H1 (cell line): ENCODE results near the gene CD48. TPM values are rescaled to one million over a fixed set of nuclear protein-coding genes. Genes with fewer than 3 reads are reported as not detected.

Experiments
- CTCF ChIA-PET: fragments of 300-600 bp; sonication (Branson Sonifier 250); formaldehyde crosslinking; loops from one replicate; lab custom pipeline; 2021; ENCODE audit not compliant: partially characterized antibody; lab: Charles Lee
- POLR2A ChIA-PET: fragments of 300-600 bp; sonication (Branson Sonifier 250); formaldehyde crosslinking; loops from one replicate; lab custom pipeline; 2021; ENCODE audit warnings: inconsistent platforms; ENCODE audit not compliant: partially characterized antibody; lab: Charles Lee
- DNase-seq, 2 experiments: peaks; one replicate each; pipeline versions ENCODE4 v3.0.0 to v3.0.0-alpha.2; 2010 to 2022; ENCODE audit warnings: low spot score in 2 of 2, low read depth in 1 of 2, mixed read lengths in 1 of 2
- FAIRE-seq: peaks from 2 replicates; lab custom pipeline; 2011; peaks lifted over from hg19 to GRCh38; lab: Jason Lieb, UNC
- H2AFZ ChIP-seq: 2 replicates; pipeline ENCODE4 v1.8.1; 2012; ENCODE audit warnings: low read length, inconsistent platforms
- H2AK5ac ChIP-seq: 2 replicates; pipeline ENCODE4 v1.6.1; 2013; ENCODE audit warnings: low read depth, low read length
- H2BK120ac ChIP-seq: replicated peaks from 2 replicates; pipeline ENCODE3; 2013; ENCODE audit warnings: low read depth, low read length, inconsistent platforms
- H2BK12ac ChIP-seq: 2 replicates; pipeline ENCODE4 v1.6.1; 2013; ENCODE audit warnings: low read depth, low read length
- H2BK15ac ChIP-seq: 2 replicates; pipeline ENCODE4 v1.6.1; 2013; ENCODE audit warnings: low read length
- H2BK20ac ChIP-seq: 2 replicates; pipeline ENCODE4 v1.6.1; 2013; ENCODE audit warnings: low read length
- H2BK5ac ChIP-seq: 2 replicates; pipeline ENCODE4 v1.6.1; 2013; ENCODE audit warnings: low read depth, low read length
- H3K14ac ChIP-seq: 2 replicates; pipeline ENCODE4 v1.6.1; 2013; ENCODE audit warnings: inconsistent platforms; ENCODE audit not compliant: insufficient read length
- H3K18ac ChIP-seq: 2 replicates; pipeline ENCODE4 v1.6.1; 2013; ENCODE audit warnings: low read length; ENCODE audit errors: extremely low read depth
- H3K23ac ChIP-seq: 2 replicates; pipeline ENCODE4 v1.6.1; 2013; ENCODE audit warnings: inconsistent platforms; ENCODE audit not compliant: insufficient read length
- H3K23me2 ChIP-seq: 2 replicates; pipeline ENCODE4 v1.6.1; 2013; ENCODE audit warnings: low read depth, low read length
- H3K27ac ChIP-seq: 2 replicates; pipeline ENCODE4 v1.6.1; 2011; ENCODE audit warnings: low read depth, low read length, inconsistent platforms
- H3K27me3 ChIP-seq, 4 experiments: replicated peaks in 1 of 4; 1 replicate in 1 of 4; 2 replicates in 3 of 4; pipeline versions ENCODE4 v1.6.1 to v1.8.1; 2011 to 2013; ENCODE audit warnings: low read length in 3 of 4, mild to moderate bottlenecking in 3 of 4, inconsistent platforms in 2 of 4, mixed read lengths in 2 of 4, moderate library complexity in 1 of 4; ENCODE audit not compliant: control insufficient read depth in 3 of 4, insufficient read depth in 3 of 4; ENCODE audit errors: extremely low read depth in 1 of 4
- H3K36me3 ChIP-seq, 4 experiments: 2 replicates each; pipeline versions ENCODE4 v1.6.1 to v1.8.1; 2011 to 2013; ENCODE audit warnings: mild to moderate bottlenecking in 4 of 4, low read length in 3 of 4, moderate library complexity in 2 of 4, control low read depth in 1 of 4, inconsistent platforms in 1 of 4; ENCODE audit not compliant: insufficient read depth in 4 of 4, control insufficient read depth in 2 of 4
- H3K4ac ChIP-seq: replicated peaks from 2 replicates; pipeline ENCODE3; 2013; ENCODE audit warnings: low read length, low read depth, mixed read lengths, inconsistent platforms; ENCODE audit not compliant: insufficient read length
- H3K4me1 ChIP-seq, 4 experiments: replicated peaks in 1 of 4; 1 replicate in 1 of 4; 2 replicates in 3 of 4; pipeline versions ENCODE4 v1.6.1 to v1.8.1; 2011 to 2013; ENCODE audit warnings: low read length in 3 of 4, inconsistent platforms in 2 of 4, mixed read lengths in 1 of 4; ENCODE audit not compliant: insufficient read depth in 4 of 4, control insufficient read depth in 3 of 4
- H3K4me2 ChIP-seq, 2 experiments: 2 replicates each; pipeline versions ENCODE4 v1.6.1 to v1.8.1; 2011 to 2013; ENCODE audit warnings: low read depth in 2 of 2, low read length in 2 of 2, control low read depth in 1 of 2, inconsistent platforms in 1 of 2, mild to moderate bottlenecking in 1 of 2; ENCODE audit not compliant: insufficient read depth in 1 of 2
- H3K4me3 ChIP-seq, 4 experiments: fragments of 200-600, 300-600 bp in 1 of 4; sonication (generic), shearing (Covaris generic), sonication (Bioruptor Twin) in 1 of 4; 2 replicates each; pipeline versions ENCODE4 v1.5.1 to v1.8.1; 2011 to 2016; ENCODE audit warnings: low read length in 4 of 4, low read depth in 3 of 4, control low read depth in 2 of 4, inconsistent platforms in 2 of 4, mild to moderate bottlenecking in 2 of 4, mixed read lengths in 1 of 4, moderate library complexity in 1 of 4; ENCODE audit not compliant: insufficient read depth in 2 of 4; ENCODE audit errors: extremely low read depth in 1 of 4
- H3K56ac ChIP-seq: replicated peaks from 2 replicates; pipeline ENCODE3; 2013; ENCODE audit warnings: low read depth, mild to moderate bottlenecking, mixed read lengths, low read length, inconsistent platforms; ENCODE audit not compliant: insufficient read length
- H3K79me1 ChIP-seq: 2 replicates; pipeline ENCODE4 v1.6.1; 2013; ENCODE audit warnings: low read depth, low read length, control low read depth
- H3K79me2 ChIP-seq, 2 experiments: 2 replicates each; pipeline versions ENCODE4 v1.6.1 to v1.8.1; 2012 to 2013; ENCODE audit warnings: low read length in 2 of 2, mild to moderate bottlenecking in 2 of 2, inconsistent platforms in 1 of 2; ENCODE audit not compliant: insufficient read depth in 2 of 2, control insufficient read depth in 1 of 2
- H3K9ac ChIP-seq, 4 experiments: replicated peaks in 1 of 4; 1 replicate in 1 of 4; 2 replicates in 3 of 4; pipeline versions ENCODE4 v1.6.1 to v1.8.1; 2011 to 2013; ENCODE audit warnings: low read depth in 3 of 4, low read length in 3 of 4, control low read depth in 2 of 4, mild to moderate bottlenecking in 2 of 4, moderate library complexity in 2 of 4, inconsistent platforms in 1 of 4; ENCODE audit errors: extremely low read depth in 1 of 4
- H3K9me3 ChIP-seq, 2 experiments: 2 replicates each; pipeline versions ENCODE4 v1.6.1 to v1.8.1; 2012 to 2013; ENCODE audit warnings: mild to moderate bottlenecking in 2 of 2, moderate library complexity in 2 of 2, control low read depth in 1 of 2, inconsistent platforms in 1 of 2, low read depth in 1 of 2, low read length in 1 of 2, mixed read lengths in 1 of 2; ENCODE audit not compliant: insufficient read depth in 2 of 2
- H4K20me1 ChIP-seq, 2 experiments: replicated peaks in 1 of 2; 2 replicates each; pipeline versions ENCODE3 to v1.8.1; 2011 to 2013; ENCODE audit warnings: inconsistent platforms in 2 of 2, low read length in 2 of 2, mild to moderate bottlenecking in 1 of 2; ENCODE audit not compliant: insufficient read depth in 2 of 2, control insufficient read depth in 1 of 2
- H4K5ac ChIP-seq: 2 replicates; pipeline ENCODE4 v1.6.1; 2013; ENCODE audit warnings: low read length, low read depth, mixed read lengths, inconsistent platforms; ENCODE audit not compliant: insufficient read length
- H4K8ac ChIP-seq: 2 replicates; pipeline ENCODE4 v1.8.0; 2013; ENCODE audit warnings: mild to moderate bottlenecking, moderate library complexity, low read length, inconsistent platforms; ENCODE audit not compliant: insufficient read depth; ENCODE audit errors: extremely low read depth
- H4K91ac ChIP-seq: replicated peaks from 2 replicates; pipeline ENCODE3; 2013; ENCODE audit warnings: low read length, mixed read lengths, inconsistent platforms; ENCODE audit not compliant: insufficient read length
- GTF2F1 ChIP-seq: IDR thresholded peaks from 2 replicates; pipeline ENCODE4 v1.6.1; 2012; ENCODE audit warnings: low read depth, low read length, improper control_type of control experiment, borderline replicate concordance
- SIRT6 ChIP-seq: IDR thresholded peaks from one replicate; pipeline ENCODE4 v1.7.1; 2012; ENCODE audit warnings: low read length, inconsistent platforms
- TCF12 ChIP-seq: IDR thresholded peaks from 2 replicates; pipeline ENCODE4 v1.6.1; 2011; ENCODE audit warnings: low read depth, mild to moderate bottlenecking, low read length
- WGBS, 2 experiments: shearing (Covaris generic) in 1 of 2; methylation state at CpG; one replicate each; pipeline versions ENCODE4 v1.1.6 to v1.1.7; 2013 to 2015; ENCODE audit warnings: low lambda C conversion rate in 2 of 2, mixed read lengths in 2 of 2, inconsistent platforms in 1 of 2, low coverage in 1 of 2, missing lambda C conversion rate in 1 of 2; ENCODE audit not compliant: insufficient replicate concordance in 2 of 2, insufficient coverage in 1 of 2, insufficient read length in 1 of 2; ENCODE audit errors: extremely low coverage in 1 of 2, missing lambda C conversion rate in 1 of 2; 5-methylcytosine and 5-hydroxymethylcytosine counted together
- polyA plus RNA-seq, 7 experiments: library from polyadenylated mRNA; depleted of rRNA in 3 of 7; stranded (reverse) in 5 of 7; unstranded in 2 of 7; fragments of >200 nt in 5 of 7; fragments of 200-250 nt in 2 of 7; gene quantifications; 1 replicate in 5 of 7; 2 replicates in 1 of 7; 4 replicates in 1 of 7; pipeline versions ENCODE4 v1.2.1 to v1.2.3, GENCODE V29; 2011 to 2013; ENCODE audit warnings: missing spikeins in 2 of 7, mixed read lengths in 2 of 7
- total RNA-seq: library from RNA; stranded (reverse); fragmentation: NEBNext Ultra II Directional; extraction: Animal tissue kit (Norgen Biotek cat#: 25700); gene quantifications from 2 replicates; pipeline ENCODE4 v1.2.1, GENCODE V29; 2021

The CD48 gene
- total and polyA plus RNA-seq, 2 of the 8 experiments (the other 6 are each of a cell fraction or from before 2014, with no cell fraction given), result 0.08 TPM; not detected in 1

DNA sequence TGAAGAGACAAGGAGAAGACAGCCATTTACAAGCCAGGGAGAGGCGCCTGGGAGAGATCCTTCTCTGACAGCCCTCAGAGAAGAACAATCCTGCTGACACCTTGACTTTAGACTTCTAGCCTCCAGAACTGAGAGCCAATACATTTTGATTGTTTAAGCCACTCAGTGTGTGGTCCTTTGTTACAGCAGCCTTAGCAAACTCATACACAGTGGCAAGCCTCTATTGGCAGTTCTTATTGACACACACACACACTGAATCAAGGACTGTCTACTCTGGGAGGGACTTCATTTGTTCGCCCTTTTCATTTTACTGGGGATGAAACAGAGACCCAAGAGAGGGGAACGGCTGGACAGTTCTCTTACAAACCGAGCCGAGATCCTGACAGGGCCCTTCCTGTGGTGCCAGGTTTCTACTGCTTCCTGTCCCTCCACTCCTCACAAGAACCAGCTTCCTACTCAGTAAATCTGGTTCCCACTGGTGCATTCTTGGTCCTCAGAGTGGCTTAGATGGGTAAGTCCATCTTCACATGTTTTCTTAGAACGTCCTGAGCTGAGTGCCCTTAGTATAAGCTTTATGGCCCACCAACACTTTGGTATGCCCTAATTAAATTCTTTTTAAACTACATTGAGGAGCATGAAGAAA, 79.5 kb downstream of the CD48 start:
- Histone ChIP-seq H3K4me2 (no peak overlapping the region), H2BK120ac (no peak overlapping the region), H3K18ac (no peak overlapping the region), H3K27ac (no peak overlapping the region), H3K23ac (no peak overlapping the region), H3K27me3 (no peaks in the 10 kb centered on the region), H3K9ac (no peak overlapping the region), H2BK15ac (no peak overlapping the region), H3K36me3 (no peaks in the 10 kb centered on the region), H4K5ac (no peak overlapping the region), H2AFZ (no peak overlapping the region), H3K4ac (no peak overlapping the region), H3K4me3 (no peak overlapping the region), H3K56ac (no peak overlapping the region), H2BK20ac (no peak overlapping the region), H4K20me1 (no peaks in the 10 kb centered on the region), H2BK12ac (no peak overlapping the region), H3K4me1 (peaks cover 0 to 3% (median 0%) of the 10 kb centered on the region in 4 experiments; a peak in 1 of 7 replicates), H3K79me1 (no peaks in the 10 kb centered on the region), H4K8ac (no peak overlapping the region), H4K91ac (no peak overlapping the region), H3K9me3 (no peaks in the 10 kb centered on the region), H3K23me2 (no peaks in the 10 kb centered on the region), H2AK5ac (no peak overlapping the region), H3K14ac (no peak overlapping the region), H2BK5ac (no peak overlapping the region), H3K79me2 (no peaks in the 10 kb centered on the region)
- CTCF ChIA-PET, result interaction anchor here (0.6 to 2.4 kb wide), 4 partner anchors 12 to 114 kb away, joined by 3 to 5 read pairs (median 4); no protein-coding TSS in a partner anchor
- DNase-seq, result no peak
- no peak for TF ChIP-seq TCF12
- TF ChIP-seq GTF2F1, result no peak
- TF ChIP-seq SIRT6, result no peak
- POLR2A ChIA-PET, result no interaction called here
- 77% methylated on average over 6 of the region's 6 CpGs; no CpG with 5 or more reads in 1 of the 2 experiments for WGBS, 2 experiments
- FAIRE-seq, result no peak
